H7 (cell line): ENCODE data around the gene KRT86. TPM values are rescaled to one million over a fixed set of nuclear protein-coding genes. Genes with fewer than 3 reads are reported as not detected.
"Not testable (repeated sequence)": the region's sequence is repeated elsewhere in the genome, so short reads cannot be mapped to it uniquely, and the experiment has no call there.

ENCODE experiments used
- DNase-seq: peaks from one replicate; pipeline ENCODE4 v3.0.0; 2012
- H3K27me3 ChIP-seq: 2 replicates; pipeline ENCODE4 v1.6.0; 2011; ENCODE audit warnings: mild to moderate bottlenecking, low read length; ENCODE audit not compliant: control insufficient read depth, insufficient read depth
- H3K36me3 ChIP-seq: replicated peaks from 2 replicates; pipeline ENCODE4 v1.5.1; 2011; ENCODE audit warnings: low read length; ENCODE audit not compliant: control insufficient read depth, insufficient read depth
- H3K4me3 ChIP-seq: 2 replicates; pipeline ENCODE4 v1.5.1; 2011; ENCODE audit warnings: low read depth, mild to moderate bottlenecking, control low read depth, low read length, moderate library complexity; ENCODE audit not compliant: insufficient read depth
- total RNA-seq: library from RNA; depleted of rRNA; stranded (reverse); fragments of >200 nt; shearing (Covaris generic); gene quantifications from 2 replicates; pipeline ENCODE4 v1.2.3, GENCODE V29; 2014

Gene KRT86
- total RNA-seq, 1 experiment from 2014 or later: not detected

- Histone ChIP-seq H3K36me3 (no peaks in the 10 kb centered on the region), H3K27me3 (no peaks in the 10 kb centered on the region; the same call in 1 of the 2 replicates), H3K4me3 (no peak overlapping the region)
- DNase-seq: no peak
These were observed 24.3 kb downstream of the KRT86 start for GRCh38 chr12:52298677-52299190.

GRCh38 chr12:52300796-52301691 is 26.6 kb downstream of the KRT86 start:
- Histone ChIP-seq H3K27me3 (no peaks in the 10 kb centered on the region; the same call in 1 of the 2 replicates), H3K4me3 (no peak overlapping the region), H3K36me3 (no peaks in the 10 kb centered on the region)
- DNase-seq: peak; percentile 74

- not testable (repeated sequence) for DNase-seq, H3K36me3 ChIP-seq, H3K4me3 ChIP-seq
These were observed 27.3 kb downstream of the KRT86 start for GRCh38 chr12:52301721-52302120.

GRCh38 chr12:52302242-52302914 is 27.9 kb downstream of the KRT86 start:
- H3K36me3 ChIP-seq, DNase-seq, H3K27me3 ChIP-seq, H3K4me3 ChIP-seq: not testable (repeated sequence)

More at GRCh38 chr12:52301721-52302120, 27.3 kb downstream of the KRT86 start:
- not testable (repeated sequence) for H3K27me3 ChIP-seq

- peaks cover 33% of the 10 kb centered on the region for H3K27me3 ChIP-seq
- H3K4me3 ChIP-seq, DNase-seq, H3K36me3 ChIP-seq: not testable (repeated sequence)
These were observed 30.5 kb downstream of the KRT86 start for GRCh38 chr12:52304941-52305411.

GRCh38 chr12:52305921-52306705 is 31.7 kb downstream of the KRT86 start:
- DNase-seq: peak; percentile 70
- Histone ChIP-seq H3K4me3 (no peak overlapping the region), H3K27me3 (peaks cover 35% of the 10 kb centered on the region), H3K36me3 (no peaks in the 10 kb centered on the region)

GRCh38 chr12:52306731-52307130 is 32.3 kb downstream of the KRT86 start:
- Histone ChIP-seq H3K36me3 (no peaks in the 10 kb centered on the region), H3K4me3 (no peak overlapping the region), H3K27me3 (peaks cover 35% of the 10 kb centered on the region)
- DNase-seq: no peak

GRCh38 chr12:52307836-52308805 is 33.7 kb downstream of the KRT86 start:
- Histone ChIP-seq H3K4me3 (peak overlapping the region; percentile 51), H3K36me3 (no peaks in the 10 kb centered on the region), H3K27me3 (peaks cover 35% of the 10 kb centered on the region)
- DNase-seq: peak; percentile 91

- H3K4me3 ChIP-seq: peak overlapping the region; percentile 51; the same call in 1 of the 2 replicates
- no peaks in the 10 kb centered on the region for H3K36me3 ChIP-seq
- no peak for DNase-seq
- peaks cover 35% of the 10 kb centered on the region for H3K27me3 ChIP-seq
These were observed 34.5 kb downstream of the KRT86 start for GRCh38 chr12:52308806-52309425.

- no peak for DNase-seq
- H3K4me3 ChIP-seq: no peak overlapping the region
- H3K27me3 ChIP-seq: peaks cover 35% of the 10 kb centered on the region
- H3K36me3 ChIP-seq: no peaks in the 10 kb centered on the region
These were observed 36.3 kb downstream of the KRT86 start for GRCh38 chr12:52310622-52311284.

GRCh38 chr12:52311285-52311648 is 36.8 kb downstream of the KRT86 start:
- no peak for DNase-seq
- peaks cover 33% of the 10 kb centered on the region for H3K27me3 ChIP-seq
- no peak overlapping the region for H3K4me3 ChIP-seq
- H3K36me3 ChIP-seq: no peaks in the 10 kb centered on the region

- no peaks in the 10 kb centered on the region for H3K36me3 ChIP-seq
- no peak for DNase-seq
- H3K4me3 ChIP-seq: no peak overlapping the region
- H3K27me3 ChIP-seq: peaks cover 30% of the 10 kb centered on the region
These were observed 37.6 kb downstream of the KRT86 start for GRCh38 chr12:52312086-52312485.
